OCI-LY3 (cell line): ENCODE data around the gene FAM181A.

Source experiments
- CTCF ChIP-seq: fragments of 200-600, 300-600 bp; sonication (generic); IDR thresholded peaks from 2 replicates; pipeline ENCODE4 v1.5.1; 2014; ENCODE audit warnings: antibody characterized with exemption, low read length, low read depth
- EZH2phosphoT487 ChIP-seq: fragments of 200-600 bp; shearing (Covaris generic); IDR thresholded peaks from 2 replicates; pipeline ENCODE4 v1.6.1; 2018; ENCODE audit warnings: antibody characterized with exemption, mixed run types, low read depth

- TF ChIP-seq CTCF: no peak
- no peak for TF ChIP-seq EZH2phosphoT487
Measured at GRCh38 chr14:93974299-93974698, 47.2 kb downstream of the FAM181A start.
